ENCODE data around the gene SFSWAP.
A peak's percentile ranks its signal among the peaks of the same experiment; 100 is the strongest.

SFSWAP gene

DNA sequence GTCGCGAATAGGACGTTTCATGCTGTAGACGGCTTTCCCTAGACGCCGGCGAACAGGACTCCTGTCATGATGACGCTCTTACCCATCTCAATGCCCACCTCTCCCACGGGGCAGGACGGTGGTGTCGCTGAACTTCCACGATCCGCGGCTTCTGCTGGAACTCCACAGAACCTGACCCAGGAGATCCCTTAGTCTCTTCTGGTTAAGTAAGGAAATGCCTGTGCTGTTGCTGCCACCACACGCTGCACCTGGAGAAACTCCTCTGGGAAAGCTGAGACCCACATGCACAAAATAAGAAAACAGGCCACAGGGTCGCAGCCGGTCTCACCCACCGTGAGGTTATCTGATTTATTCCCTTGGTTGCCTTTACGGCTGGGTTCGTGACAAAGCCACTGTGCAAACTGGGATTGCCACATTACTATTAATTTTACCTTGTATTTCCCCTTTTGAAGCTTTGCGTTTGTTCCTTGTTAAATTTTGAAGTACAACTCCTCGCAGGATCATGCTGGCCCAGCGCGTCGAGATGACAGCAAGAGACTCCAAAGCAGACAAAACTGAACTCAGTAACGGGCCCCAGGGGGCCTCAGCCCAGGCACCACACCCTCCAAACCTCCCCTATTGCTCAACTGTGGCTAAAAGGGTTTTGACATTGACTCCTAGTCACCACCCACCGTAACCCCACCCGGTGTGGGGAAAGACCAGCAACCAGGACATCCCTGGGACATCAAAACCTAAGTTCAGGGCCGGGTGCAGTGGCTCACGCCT is 108.1 kb downstream of the SFSWAP start:
- H3K27ac ChIP-seq: no peak overlapping the region
- TF ChIP-seq, protein P1, sequence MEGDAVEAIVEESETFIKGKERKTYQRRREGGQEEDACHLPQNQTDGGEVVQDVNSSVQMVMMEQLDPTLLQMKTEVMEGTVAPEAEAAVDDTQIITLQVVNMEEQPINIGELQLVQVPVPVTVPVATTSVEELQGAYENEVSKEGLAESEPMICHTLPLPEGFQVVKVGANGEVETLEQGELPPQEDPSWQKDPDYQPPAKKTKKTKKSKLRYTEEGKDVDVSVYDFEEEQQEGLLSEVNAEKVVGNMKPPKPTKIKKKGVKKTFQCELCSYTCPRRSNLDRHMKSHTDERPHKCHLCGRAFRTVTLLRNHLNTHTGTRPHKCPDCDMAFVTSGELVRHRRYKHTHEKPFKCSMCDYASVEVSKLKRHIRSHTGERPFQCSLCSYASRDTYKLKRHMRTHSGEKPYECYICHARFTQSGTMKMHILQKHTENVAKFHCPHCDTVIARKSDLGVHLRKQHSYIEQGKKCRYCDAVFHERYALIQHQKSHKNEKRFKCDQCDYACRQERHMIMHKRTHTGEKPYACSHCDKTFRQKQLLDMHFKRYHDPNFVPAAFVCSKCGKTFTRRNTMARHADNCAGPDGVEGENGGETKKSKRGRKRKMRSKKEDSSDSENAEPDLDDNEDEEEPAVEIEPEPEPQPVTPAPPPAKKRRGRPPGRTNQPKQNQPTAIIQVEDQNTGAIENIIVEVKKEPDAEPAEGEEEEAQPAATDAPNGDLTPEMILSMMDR (conservative IDR thresholded peaks at IDR 0.05; ENCODE audit: low read depth): no peak
- CTCF ChIA-PET: no interaction called here
- POLR2A ChIA-PET (ENCODE audit: low non-redundant PET): no interaction called here
- DNase-seq (ENCODE audit: low spot score): no peak

GRCh38 chr12:131824450-131824849 is 113.6 kb downstream of the SFSWAP start:
- ChIA-PET POLR2A (ENCODE audit: low non-redundant PET) (no interaction called here), CTCF (no interaction called here)
- TF ChIP-seq, protein P1 (conservative IDR thresholded peaks at IDR 0.05; ENCODE audit: low read depth): no peak
- no peak for DNase-seq (ENCODE audit: low spot score)
- no peak overlapping the region for H3K27ac ChIP-seq

GRCh38 chr12:131825146-131825892 is 114.4 kb downstream of the SFSWAP start:
- ChIA-PET CTCF (interaction anchor here (0.6 to 0.7 kb wide), 3 partner anchors 197 to 905 kb away, joined by 3 read pairs; no protein-coding TSS in a partner anchor), POLR2A (ENCODE audit: low non-redundant PET) (no interaction called here)
- TF ChIP-seq, protein P1 (conservative IDR thresholded peaks at IDR 0.05; ENCODE audit: low read depth): no peak
- DNase-seq (ENCODE audit: low spot score): no peak
- peak overlapping the region; percentile 16; the same call in 1 of the 2 replicates for H3K27ac ChIP-seq

- TF ChIP-seq, protein P1 (conservative IDR thresholded peaks at IDR 0.05; ENCODE audit: low read depth): no peak
- no peak for DNase-seq (ENCODE audit: low spot score)
- CTCF ChIA-PET: interaction anchor here (0.7 to 1.1 kb wide), 3 partner anchors 217 to 906 kb away, joined by 3 to 5 read pairs (median 3); no protein-coding TSS in a partner anchor
- no peak overlapping the region for H3K27ac ChIP-seq
- POLR2A ChIA-PET (ENCODE audit: low non-redundant PET): no interaction called here
Observed at GRCh38 chr12:131826097-131826928, 115.4 kb downstream of the SFSWAP start.

DNA sequence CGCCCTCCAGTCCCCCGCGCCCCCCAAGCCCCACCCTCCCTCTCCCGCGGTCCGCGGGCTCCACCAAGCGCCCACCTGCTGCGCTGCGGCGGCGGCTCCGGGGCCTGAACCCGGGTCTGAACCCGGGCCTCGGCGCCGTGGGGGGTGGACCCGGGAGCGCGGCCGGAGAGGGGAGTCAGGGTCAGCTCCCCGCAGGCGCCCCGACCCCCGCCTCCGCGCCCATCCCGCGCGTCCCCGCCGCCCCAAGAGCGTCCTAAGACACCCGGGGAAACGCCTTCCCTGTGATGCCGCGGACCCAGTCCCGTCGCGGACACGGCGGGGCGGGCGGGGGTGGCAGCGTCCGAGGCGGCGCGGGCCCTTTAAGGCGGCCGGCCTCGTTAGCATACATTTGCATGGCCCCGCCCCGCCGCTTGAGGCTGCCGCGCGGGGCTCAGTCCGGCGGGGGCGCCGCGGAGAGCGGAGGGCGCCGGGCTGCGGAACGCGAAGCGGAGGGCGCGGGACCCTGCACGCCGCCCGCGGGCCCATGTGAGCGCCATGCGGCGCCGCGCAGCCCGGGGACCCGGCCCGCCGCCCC is 117.2 kb downstream of the SFSWAP start, which contains the start of gene MMP17:
MMP17 (plus strand) TSS at position 433 of the 574 bp plus-strand sequence; CDS start at position 535, 102 bp downstream.
- POLR2A ChIA-PET (ENCODE audit: low non-redundant PET): no interaction called here
- TF ChIP-seq, protein P1 (conservative IDR thresholded peaks at IDR 0.05; ENCODE audit: low read depth): peak; percentile 20; the same call in 1 of the 2 replicates
- CTCF ChIA-PET: interaction anchor here (0.6 kb wide), 2 partner anchors 722 to 724 kb away, joined by 3 to 4 read pairs; no protein-coding TSS in a partner anchor
- DNase-seq (ENCODE audit: low spot score): no peak
- peak within 1 kb of the TSS; percentile 9; the same call in 1 of the 2 replicates for H3K27ac ChIP-seq
